Memory B cell (primary cell): ENCODE results near the gene PTPN23.
"Not testable (repeated sequence)": the region's sequence is repeated elsewhere in the genome, so short reads cannot be mapped to it uniquely, and the experiment has no call there.

Source experiments
- ATAC-seq: fragments of 150-1000 bp; cut with Tn5 transposase; 2 replicates; pipeline ENCODE4 v1.10.0; 2021; ENCODE audit warnings: low read depth, mild to moderate bottlenecking, moderate library complexity
- DNase-seq, 2 donors: peaks; one replicate each; pipeline ENCODE4 v3.0.0; 2022; ENCODE audit warnings: low spot score in 2 of 2
- H3K27ac Mint-ChIP-seq: one replicate; pipeline ENCODE4 v1.8.0; 2022; ENCODE audit warnings: mild to moderate bottlenecking, moderate library complexity, mixed read lengths
- H3K27me3 Mint-ChIP-seq: one replicate; pipeline ENCODE4 v1.8.0; 2022; ENCODE audit warnings: mixed read lengths
- H3K36me3 Mint-ChIP-seq: one replicate; pipeline ENCODE4 v1.8.0; 2022; ENCODE audit warnings: mild to moderate bottlenecking, mixed read lengths
- H3K4me1 Mint-ChIP-seq: one replicate; pipeline ENCODE4 v1.8.0; 2022; ENCODE audit warnings: mixed read lengths
- H3K4me3 Mint-ChIP-seq: one replicate; pipeline ENCODE4 v1.8.0; 2022; ENCODE audit warnings: mild to moderate bottlenecking, moderate library complexity, mixed read lengths
- H3K9me3 Mint-ChIP-seq: one replicate; pipeline ENCODE4 v1.8.0; 2022; ENCODE audit warnings: mixed read lengths

PTPN23 gene

DNA sequence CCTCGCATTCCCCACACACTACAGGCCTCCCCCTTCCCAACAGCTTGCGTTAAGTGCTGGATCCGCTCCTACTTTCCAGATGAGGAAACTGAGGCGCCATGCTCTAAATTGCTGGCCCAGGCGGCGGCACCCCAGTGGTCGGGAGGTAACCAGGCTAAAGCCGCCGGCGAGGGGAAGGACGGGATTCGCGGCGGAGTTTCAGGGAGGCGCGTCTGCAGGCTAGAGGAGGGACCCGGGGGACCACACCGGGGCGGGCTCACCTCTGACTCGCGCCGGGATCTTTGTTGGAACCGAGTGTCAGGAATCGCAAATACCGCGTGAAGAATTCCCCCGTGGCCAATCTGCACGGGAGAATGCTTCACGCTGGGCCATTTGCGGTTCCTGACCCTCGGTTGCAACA, 24.6 kb upstream of the PTPN23 start:
- Mint-ChIP-seq H3K27me3 (no peaks in the 10 kb centered on the region), H3K4me3 (no peak overlapping the region), H3K9me3 (peaks cover 10% of the 10 kb centered on the region), H3K36me3 (peaks cover 9% of the 10 kb centered on the region), H3K27ac (no peak overlapping the region), H3K4me1 (peaks cover 3% of the 10 kb centered on the region)
- ATAC-seq (no peak), DNase-seq (no peak)

DNA sequence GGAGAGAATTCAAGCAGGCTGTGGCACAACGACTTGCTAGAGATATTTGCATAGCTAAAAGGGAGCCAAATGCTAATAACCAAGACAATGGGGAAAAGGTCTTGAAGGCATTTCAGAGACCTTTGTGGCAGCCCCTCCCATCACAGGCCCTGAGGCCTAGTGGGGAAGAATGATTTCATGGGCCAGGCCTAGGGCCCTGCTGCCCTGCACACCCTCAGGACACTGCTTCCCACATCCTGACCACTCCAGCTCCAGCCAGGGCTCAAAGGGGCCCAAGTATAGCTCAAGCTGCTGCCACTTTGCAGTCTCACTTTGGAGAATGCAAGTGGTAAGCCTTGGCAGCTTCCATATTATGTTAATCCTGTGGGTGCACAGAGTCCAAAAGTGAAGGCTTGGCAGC, 21.5 kb upstream of the PTPN23 start:
- Mint-ChIP-seq H3K9me3 (peaks cover 10% of the 10 kb centered on the region), H3K4me1 (peaks cover 11% of the 10 kb centered on the region), H3K27ac (no peak overlapping the region), H3K27me3 (no peaks in the 10 kb centered on the region), H3K36me3 (peaks cover 9% of the 10 kb centered on the region), H3K4me3 (no peak overlapping the region)
- ATAC-seq (no peak), DNase-seq (no peak)

DNA sequence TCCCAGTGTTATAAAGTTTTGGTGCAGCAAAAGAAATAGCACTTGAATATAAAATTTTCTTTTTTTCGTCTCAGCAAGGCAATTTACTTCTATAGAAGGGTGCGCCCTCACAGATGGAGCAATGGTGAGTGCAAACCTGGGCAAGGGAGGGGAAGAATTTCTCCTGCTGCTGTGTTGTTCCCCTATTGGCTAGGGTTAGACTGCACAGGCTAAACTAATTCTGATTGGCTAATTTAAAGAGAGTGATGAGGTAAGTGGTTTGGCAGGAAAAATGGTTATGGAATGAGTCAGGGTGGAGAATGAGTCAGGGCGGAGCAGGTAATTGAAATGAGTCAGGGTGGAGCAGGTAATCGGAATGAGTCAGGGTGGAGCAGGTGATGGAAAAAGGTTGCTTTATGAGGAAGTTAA, 20.7 kb upstream of the PTPN23 start:
- H3K4me3 Mint-ChIP-seq, H3K9me3 Mint-ChIP-seq, H3K27ac Mint-ChIP-seq, ATAC-seq, DNase-seq, H3K27me3 Mint-ChIP-seq, H3K36me3 Mint-ChIP-seq: not testable (repeated sequence)
- peaks cover 11% of the 10 kb centered on the region for H3K4me1 Mint-ChIP-seq

- no peaks in the 10 kb centered on the region for H3K27me3 Mint-ChIP-seq
- peaks cover 9% of the 10 kb centered on the region for H3K36me3 Mint-ChIP-seq
- DNase-seq: no peak
- H3K4me3 Mint-ChIP-seq: no peak overlapping the region
- peaks cover 10% of the 10 kb centered on the region for H3K9me3 Mint-ChIP-seq
- H3K27ac Mint-ChIP-seq: no peak overlapping the region
- peaks cover 11% of the 10 kb centered on the region for H3K4me1 Mint-ChIP-seq
- ATAC-seq: peak; percentile 66
These were observed 18.1 kb upstream of the PTPN23 start for GRCh38 chr3:47362701-47363100.

- Mint-ChIP-seq H3K36me3 (no peaks in the 10 kb centered on the region), H3K9me3 (no peaks in the 10 kb centered on the region), H3K27ac (no peak overlapping the region), H3K4me3 (no peak overlapping the region), H3K27me3 (peaks cover 2% of the 10 kb centered on the region), H3K4me1 (peaks cover 8% of the 10 kb centered on the region)
- DNase-seq (no peak), ATAC-seq (no peak)
These were observed 15.3 kb upstream of the PTPN23 start for GRCh38 chr3:47365213-47366153.

DNA sequence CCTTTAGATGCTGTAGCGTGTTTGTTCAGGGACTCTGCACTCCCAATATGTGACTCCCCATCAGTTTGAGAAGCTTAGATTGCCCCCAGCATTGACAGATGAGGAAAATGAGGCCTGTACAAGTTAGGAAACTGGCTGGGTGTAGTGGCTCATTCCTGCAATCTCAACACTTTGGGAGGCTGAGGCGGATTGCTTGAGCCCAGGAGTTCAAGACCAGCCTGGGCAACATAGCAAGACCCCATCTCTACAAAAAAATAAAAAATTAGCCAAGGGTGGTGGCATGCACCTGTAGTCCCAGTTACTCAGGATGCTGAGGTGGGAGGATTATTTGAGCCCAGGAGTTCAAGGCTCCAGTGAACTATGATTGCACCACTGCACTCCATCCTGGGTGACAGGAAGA, 14.0 kb upstream of the PTPN23 start:
- Mint-ChIP-seq H3K27me3 (peaks cover 5% of the 10 kb centered on the region), H3K36me3 (no peaks in the 10 kb centered on the region), H3K9me3 (no peaks in the 10 kb centered on the region), H3K4me1 (peaks cover 10% of the 10 kb centered on the region), H3K27ac (no peak overlapping the region), H3K4me3 (no peak overlapping the region)
- no peak for ATAC-seq
- DNase-seq: no peak

- Mint-ChIP-seq H3K27ac (no peak overlapping the region), H3K27me3 (peaks cover 5% of the 10 kb centered on the region), H3K36me3 (no peaks in the 10 kb centered on the region), H3K4me3 (no peak overlapping the region), H3K9me3 (no peaks in the 10 kb centered on the region), H3K4me1 (peaks cover 5% of the 10 kb centered on the region)
- no peak for DNase-seq
- ATAC-seq: no peak
These were observed 13.2 kb upstream of the PTPN23 start for GRCh38 chr3:47367631-47368030.

- not testable (repeated sequence) for H3K27ac Mint-ChIP-seq, ATAC-seq, H3K4me3 Mint-ChIP-seq, H3K27me3 Mint-ChIP-seq, H3K36me3 Mint-ChIP-seq, DNase-seq, H3K4me1 Mint-ChIP-seq, H3K9me3 Mint-ChIP-seq
These were observed 10.8 kb upstream of the PTPN23 start for GRCh38 chr3:47370020-47370419.

DNA sequence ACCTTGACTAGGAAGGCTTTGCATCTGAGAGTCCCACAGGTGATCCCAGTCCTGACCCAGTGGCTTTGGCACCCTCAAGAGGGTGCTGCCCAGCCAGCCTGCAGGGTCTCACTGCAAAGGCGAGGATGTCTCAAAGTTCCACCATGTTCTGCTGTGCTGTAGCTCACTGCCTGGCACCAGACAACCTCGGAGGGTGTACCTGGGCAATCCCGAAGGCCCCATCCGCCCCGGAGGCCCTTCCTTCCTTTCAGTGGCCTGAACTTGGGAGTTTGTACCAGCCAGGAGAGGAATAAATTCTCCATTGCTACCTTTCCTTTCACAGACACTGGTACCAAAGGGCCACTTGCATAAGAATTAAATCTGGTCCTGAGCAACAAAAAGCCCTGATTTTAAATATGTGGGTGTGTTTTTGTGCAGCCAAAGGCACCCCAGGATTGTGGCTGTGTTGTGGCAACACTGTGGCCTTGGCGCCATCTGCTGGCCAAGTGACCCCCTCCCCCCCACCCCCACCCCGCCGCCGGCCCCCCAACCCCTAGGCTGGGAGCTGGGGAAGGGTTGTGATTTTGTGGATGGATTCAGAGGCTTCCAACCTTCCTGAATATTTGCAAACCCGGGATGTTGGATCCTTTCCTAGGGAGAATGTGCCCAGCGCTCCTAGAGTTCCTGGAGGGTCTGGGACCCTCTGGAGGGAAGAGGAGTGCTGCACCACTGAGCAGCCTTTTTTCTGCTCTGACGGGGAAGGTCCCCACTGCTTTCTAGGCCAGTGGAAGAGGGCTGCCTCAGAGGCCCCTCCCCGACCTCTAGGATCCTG, 9.7 kb upstream of the PTPN23 start:
- Mint-ChIP-seq H3K27ac (no peak overlapping the region), H3K4me3 (no peak overlapping the region), H3K36me3 (no peaks in the 10 kb centered on the region), H3K27me3 (peaks cover 12% of the 10 kb centered on the region), H3K4me1 (peaks cover 5% of the 10 kb centered on the region), H3K9me3 (no peaks in the 10 kb centered on the region)
- DNase-seq (peak in 1 of 2 donors; percentile 20), ATAC-seq (peak; percentile 58)

GRCh38 chr3:47374587-47374986, 6.2 kb upstream of the PTPN23 start:
- no peaks in the 10 kb centered on the region for H3K36me3 Mint-ChIP-seq
- H3K27ac Mint-ChIP-seq: no peak overlapping the region
- no peak for ATAC-seq
- H3K4me1 Mint-ChIP-seq: peaks cover 16% of the 10 kb centered on the region
- H3K27me3 Mint-ChIP-seq: peaks cover 9% of the 10 kb centered on the region
- DNase-seq: no peak
- H3K9me3 Mint-ChIP-seq: no peaks in the 10 kb centered on the region
- no peak overlapping the region for H3K4me3 Mint-ChIP-seq

DNA sequence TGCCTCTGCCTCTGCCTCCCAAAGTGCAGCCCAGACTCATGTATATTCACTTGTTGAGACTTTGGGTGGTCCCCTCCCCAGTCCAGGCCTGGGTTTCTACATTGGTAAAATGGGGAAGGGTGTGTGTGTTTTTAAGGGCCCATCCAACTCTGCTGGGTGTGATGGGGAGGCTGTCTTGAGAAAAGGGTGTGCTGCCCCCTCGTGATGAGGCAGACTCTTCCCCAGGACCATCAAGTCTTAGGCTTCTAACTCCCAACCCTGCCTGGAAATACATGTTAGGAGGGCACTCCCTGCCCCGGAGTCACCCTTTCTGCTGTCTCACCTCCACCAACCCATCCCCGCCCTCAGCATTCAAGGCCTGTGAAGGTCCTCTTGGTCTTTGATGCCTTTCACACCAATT, 4.4 kb upstream of the PTPN23 start:
- no peak overlapping the region for H3K27ac Mint-ChIP-seq
- H3K4me3 Mint-ChIP-seq: no peak overlapping the region
- ATAC-seq (no peak), DNase-seq (no peak)
- peaks cover 9% of the 10 kb centered on the region for H3K27me3 Mint-ChIP-seq
- H3K9me3 Mint-ChIP-seq: no peaks in the 10 kb centered on the region
- H3K36me3 Mint-ChIP-seq: no peaks in the 10 kb centered on the region
- H3K4me1 Mint-ChIP-seq: peaks cover 23% of the 10 kb centered on the region

GRCh38 chr3:47377186-47377585, 3.6 kb upstream of the PTPN23 start:
- ATAC-seq (no peak), DNase-seq (no peak)
- H3K36me3 Mint-ChIP-seq: no peaks in the 10 kb centered on the region
- H3K9me3 Mint-ChIP-seq: no peaks in the 10 kb centered on the region
- peaks cover 7% of the 10 kb centered on the region for H3K27me3 Mint-ChIP-seq
- peaks cover 26% of the 10 kb centered on the region for H3K4me1 Mint-ChIP-seq
- no peak overlapping the region for H3K27ac Mint-ChIP-seq
- H3K4me3 Mint-ChIP-seq: no peak overlapping the region

DNA sequence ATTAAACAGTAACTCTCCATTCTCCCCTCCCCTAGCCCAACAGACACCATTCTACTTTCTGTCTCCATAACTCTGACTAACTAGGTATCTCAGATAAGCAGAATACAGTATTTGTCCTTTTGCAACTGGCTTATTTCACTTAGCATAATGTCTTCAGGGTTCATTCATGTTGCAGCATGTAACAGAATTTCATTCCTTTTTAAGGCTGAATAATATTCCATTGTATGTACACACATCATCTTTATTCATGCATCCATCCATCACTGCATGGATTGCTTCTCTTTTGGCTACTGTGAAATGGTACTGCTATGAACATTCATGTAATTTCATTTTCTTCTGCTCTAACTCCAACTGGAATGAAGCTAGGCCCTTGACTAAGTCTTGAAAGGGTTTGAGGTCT, 2.0 kb upstream of the PTPN23 start:
- DNase-seq: no peak
- ATAC-seq: no peak
- Mint-ChIP-seq H3K27ac (peak overlapping the region; percentile 97), H3K36me3 (no peaks in the 10 kb centered on the region), H3K9me3 (no peaks in the 10 kb centered on the region), H3K4me3 (no peak overlapping the region), H3K27me3 (peaks cover 5% of the 10 kb centered on the region), H3K4me1 (peaks cover 35% of the 10 kb centered on the region)

GRCh38 chr3:47379411-47379899, 1.4 kb upstream of the PTPN23 start:
- Mint-ChIP-seq H3K4me3 (peak overlapping the region; percentile 98), H3K27ac (peak overlapping the region; percentile 97), H3K27me3 (peaks cover 5% of the 10 kb centered on the region), H3K36me3 (no peaks in the 10 kb centered on the region), H3K9me3 (no peaks in the 10 kb centered on the region), H3K4me1 (peaks cover 35% of the 10 kb centered on the region)
- no peak for ATAC-seq
- no peak for DNase-seq
